Measurements from ENCODE around the gene ZNF48.

DNA sequence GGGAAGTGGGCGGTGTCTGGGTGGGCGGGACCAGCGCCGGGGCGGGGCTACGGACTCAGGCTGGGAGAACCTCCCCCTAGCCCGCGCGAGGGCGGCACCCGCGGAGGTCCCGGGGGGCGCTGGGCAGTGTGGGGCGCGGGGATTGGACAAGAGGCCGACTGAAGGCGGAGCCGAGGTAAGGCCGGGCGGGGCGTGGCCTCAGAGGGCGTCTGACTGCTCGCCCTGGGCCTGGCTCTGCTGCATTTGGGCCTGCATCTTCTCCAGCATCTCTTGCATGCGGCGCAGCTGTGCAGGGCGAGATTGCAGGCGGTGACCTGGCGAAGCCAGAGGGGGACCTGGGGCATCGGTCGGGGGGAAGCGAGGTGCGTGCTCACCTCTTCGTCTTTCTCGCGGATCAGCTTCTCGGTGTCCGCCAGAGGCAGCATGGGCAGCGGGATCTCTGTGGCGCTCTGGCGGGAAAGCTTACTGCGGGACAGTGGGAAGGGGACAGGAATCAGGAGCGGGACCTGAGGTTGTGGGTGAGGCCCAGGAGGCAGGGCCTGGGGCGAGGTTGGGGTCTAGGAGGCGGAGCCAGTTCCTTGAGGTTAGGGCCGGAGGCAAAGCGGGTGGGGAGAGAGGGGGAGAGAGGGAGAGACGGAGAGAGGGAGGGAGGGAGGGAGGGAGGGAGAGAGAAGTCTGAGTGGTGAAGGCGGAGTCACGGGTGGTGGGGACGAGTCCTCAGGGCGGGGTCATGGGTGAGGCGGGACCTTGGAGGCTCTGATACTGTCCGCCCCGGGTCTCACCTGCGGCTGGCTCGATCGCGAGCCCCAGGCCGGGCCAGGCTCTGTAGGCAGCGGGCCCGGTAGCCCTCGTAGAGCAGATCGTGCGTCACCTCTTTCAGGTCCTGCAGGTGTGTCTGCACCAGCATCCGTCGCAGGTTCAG, 16.7 kb upstream of the ZNF48 start:
- TF ChIP-seq, protein P1, sequence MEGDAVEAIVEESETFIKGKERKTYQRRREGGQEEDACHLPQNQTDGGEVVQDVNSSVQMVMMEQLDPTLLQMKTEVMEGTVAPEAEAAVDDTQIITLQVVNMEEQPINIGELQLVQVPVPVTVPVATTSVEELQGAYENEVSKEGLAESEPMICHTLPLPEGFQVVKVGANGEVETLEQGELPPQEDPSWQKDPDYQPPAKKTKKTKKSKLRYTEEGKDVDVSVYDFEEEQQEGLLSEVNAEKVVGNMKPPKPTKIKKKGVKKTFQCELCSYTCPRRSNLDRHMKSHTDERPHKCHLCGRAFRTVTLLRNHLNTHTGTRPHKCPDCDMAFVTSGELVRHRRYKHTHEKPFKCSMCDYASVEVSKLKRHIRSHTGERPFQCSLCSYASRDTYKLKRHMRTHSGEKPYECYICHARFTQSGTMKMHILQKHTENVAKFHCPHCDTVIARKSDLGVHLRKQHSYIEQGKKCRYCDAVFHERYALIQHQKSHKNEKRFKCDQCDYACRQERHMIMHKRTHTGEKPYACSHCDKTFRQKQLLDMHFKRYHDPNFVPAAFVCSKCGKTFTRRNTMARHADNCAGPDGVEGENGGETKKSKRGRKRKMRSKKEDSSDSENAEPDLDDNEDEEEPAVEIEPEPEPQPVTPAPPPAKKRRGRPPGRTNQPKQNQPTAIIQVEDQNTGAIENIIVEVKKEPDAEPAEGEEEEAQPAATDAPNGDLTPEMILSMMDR (conservative IDR thresholded peaks at IDR 0.05 in 1 of 2, IDR thresholded peaks at IDR 0.05 in 1 of 2; ENCODE audit: low read depth in 1 of 2, low read length in 2 of 2) = peak in 1 of 2 donors; percentile 23
- no peak for TF ChIP-seq EZH2 (IDR thresholded peaks at IDR 0.05; ENCODE audit: low read length, missing control alignments)

Data from fibroblast of lung (primary cell).